Activated CD8-positive, alpha-beta memory T cell treated with anti-CD3 and anti-CD28 coated beads, Interleukin-2, amount 50 U/mL, for 48 hours (primary cell): ENCODE data around the gene S100A5.
"Not testable (repeated sequence)": the region's sequence is repeated elsewhere in the genome, so short reads cannot be mapped to it uniquely, and the experiment has no call there.

Source experiments
- DNase-seq: peaks from one replicate; pipeline ENCODE4 v3.0.0-alpha.2; 2020

S100A5 gene

GRCh38 chr1:153532769-153533599 is 7.8 kb downstream of the S100A5 start:
- peak; percentile 92 for DNase-seq

DNA sequence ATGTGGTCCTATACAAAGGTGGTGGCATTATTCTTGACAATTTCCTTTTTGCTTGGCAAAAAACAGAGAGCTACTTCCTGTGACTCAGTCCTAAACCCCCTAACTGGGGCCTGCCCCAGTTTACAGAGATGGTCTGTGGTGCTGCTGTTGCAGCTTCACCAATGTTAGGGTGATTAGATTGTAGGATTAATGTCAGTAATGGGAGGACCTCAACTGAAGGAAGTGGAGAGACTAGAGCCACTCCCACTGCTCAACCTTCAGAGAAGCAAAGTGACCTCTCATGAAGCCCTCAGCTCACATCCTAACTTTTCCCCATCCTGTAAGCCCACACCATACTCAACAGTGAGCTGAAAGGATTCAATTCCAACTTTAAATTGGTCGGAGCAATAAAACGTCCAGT is 8.6 kb downstream of the S100A5 start:
- DNase-seq = no peak

GRCh38 chr1:153531638-153532037 is 9.1 kb downstream of the S100A5 start:
- DNase-seq = no peak

DNA sequence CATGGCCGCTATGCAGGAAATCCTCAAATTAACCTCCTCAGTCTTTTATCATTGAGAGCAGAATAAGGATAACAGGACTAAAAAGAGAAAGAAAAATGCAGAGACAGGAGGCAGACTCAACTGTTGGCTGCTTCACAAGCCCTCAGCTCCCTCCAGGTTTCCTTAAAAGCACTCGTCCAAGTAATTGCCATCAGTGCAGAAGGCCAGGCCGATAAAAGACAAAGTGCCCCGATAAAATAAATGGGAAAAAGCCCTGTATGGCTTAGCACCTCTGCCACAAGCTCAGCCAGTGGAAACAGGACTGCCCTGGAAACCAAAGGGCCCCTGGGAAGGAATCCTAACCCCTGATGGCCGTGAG is 13.1 kb downstream of the S100A5 start:
- no peak for DNase-seq

- no peak for DNase-seq
Observed at GRCh38 chr1:153527023-153527682, 13.6 kb downstream of the S100A5 start.

GRCh38 chr1:153526132-153526543 is 14.6 kb downstream of the S100A5 start:
- no peak for DNase-seq

- no peak for DNase-seq
Observed at GRCh38 chr1:153525088-153525728, 15.5 kb downstream of the S100A5 start.

DNA sequence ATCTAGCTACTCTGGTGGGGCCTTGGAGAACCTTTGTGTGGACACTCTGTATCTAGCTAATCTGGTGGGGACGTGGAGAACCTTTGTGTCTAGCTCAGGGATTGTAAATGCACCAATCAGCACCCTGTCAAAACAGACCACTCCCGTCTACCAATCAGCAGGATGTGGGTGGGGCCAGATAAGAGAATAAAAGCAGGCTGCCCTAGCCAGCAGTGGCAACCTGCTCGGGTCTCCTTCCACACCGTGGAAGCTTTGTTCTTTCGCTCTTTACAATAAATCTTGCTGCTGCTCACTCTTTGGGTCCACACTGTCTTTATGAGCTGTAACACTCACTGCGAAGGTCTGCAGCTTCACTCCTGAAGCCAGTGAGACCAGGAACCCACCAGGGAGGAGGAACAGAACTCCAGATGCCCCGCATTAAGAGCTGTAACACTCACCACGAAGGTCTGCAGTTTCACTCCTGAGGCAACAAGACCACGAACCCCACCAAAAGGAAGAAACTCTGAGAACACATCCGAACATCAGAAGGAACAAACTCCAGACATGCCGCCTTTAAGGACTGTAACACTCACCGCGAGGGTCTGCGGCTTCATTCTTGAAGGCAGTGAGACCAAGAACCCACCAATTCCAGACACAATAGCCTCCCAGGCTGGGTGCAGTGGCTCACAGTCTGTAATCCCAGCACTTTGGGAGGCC is 18.2 kb downstream of the S100A5 start:
- not testable (repeated sequence) for DNase-seq

- DNase-seq = not testable (repeated sequence)
Observed at GRCh38 chr1:153521808-153522207, 18.9 kb downstream of the S100A5 start.

DNA sequence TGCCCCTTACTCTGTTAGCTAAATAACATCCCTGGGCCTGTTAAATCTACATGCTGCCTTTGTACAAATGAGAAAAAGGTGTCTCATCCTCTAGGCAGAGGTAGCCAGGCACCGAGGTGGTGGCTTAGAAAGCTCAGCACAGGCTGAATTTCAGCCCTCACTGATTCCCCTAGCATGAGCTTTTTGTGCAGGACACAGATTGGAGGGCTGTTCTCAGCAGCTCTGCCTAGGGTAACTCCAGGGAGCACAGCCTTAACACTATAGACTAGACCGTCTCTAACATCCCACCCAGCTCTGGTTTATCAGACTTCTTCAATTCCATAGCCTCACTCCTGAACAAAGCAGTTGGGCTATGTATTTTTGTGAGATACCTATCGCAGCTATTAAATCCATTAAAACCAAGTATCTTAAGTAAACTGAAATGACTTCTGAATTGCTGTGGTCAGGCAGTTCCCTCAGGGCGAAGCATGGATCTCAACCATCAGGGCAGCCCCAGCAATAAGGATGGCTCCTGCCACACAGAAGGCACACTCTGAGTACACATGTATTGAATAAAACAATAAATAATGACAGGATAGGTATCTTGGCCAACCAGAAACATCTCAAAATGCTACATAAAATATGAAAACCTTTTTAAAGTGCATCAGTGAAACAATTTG is 19.8 kb downstream of the S100A5 start:
- peak; percentile 44 for DNase-seq

DNA sequence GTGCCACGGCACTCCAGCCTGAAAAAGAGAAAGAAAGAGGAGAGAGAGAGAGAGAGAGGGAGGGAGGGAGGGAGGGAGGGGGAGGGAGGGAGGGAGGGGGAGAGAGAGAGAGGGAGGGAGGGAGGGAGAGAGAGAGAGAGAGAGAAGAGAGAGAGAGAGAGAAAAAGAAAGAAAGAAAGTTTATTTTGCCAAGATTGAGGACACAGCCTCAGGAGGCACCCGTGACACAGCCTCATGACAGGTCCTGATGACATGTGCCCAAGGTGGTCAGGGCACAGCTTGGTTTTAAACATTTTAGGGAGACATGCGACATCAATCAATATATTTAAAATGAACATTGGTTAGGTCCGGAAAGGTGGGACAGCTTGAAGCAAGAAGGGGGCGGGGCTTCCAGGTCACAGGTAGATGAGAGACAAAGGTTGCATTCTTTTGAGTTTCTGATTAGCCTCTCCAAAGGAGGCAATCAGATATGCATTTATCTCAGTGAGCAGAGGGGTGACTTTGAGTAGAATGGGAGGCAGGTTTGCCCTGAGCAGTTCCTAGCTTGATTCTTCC is 20.5 kb downstream of the S100A5 start:
- peak; percentile 29 for DNase-seq

- DNase-seq = no peak
Observed at GRCh38 chr1:153519242-153519641, 21.5 kb downstream of the S100A5 start.

GRCh38 chr1:153515504-153516394 is 25.0 kb downstream of the S100A5 start:
- peak; percentile 35 for DNase-seq

DNA sequence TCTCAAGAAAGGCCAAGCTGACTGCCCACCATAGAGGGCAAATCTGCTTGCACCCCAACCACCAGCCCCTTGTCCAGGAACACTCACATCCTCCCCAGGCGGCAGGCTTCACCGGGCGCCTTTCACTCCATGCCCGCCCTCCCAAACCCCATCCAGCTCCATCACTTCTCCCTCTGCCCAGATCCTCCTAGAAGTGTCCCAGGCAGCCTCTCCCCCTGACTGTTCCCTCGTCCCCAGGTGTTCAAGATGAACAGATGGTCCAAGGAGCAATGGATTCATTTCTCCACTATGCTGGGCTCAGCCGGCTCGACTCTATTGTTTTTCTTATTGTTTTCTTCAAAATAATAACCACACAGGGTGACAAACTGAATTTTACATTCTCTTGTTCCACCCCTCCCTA is 27.1 kb downstream of the S100A5 start:
- DNase-seq = no peak

GRCh38 chr1:153513023-153513422 is 27.7 kb downstream of the S100A5 start:
- DNase-seq = no peak

- peak; percentile 89 for DNase-seq
Observed at GRCh38 chr1:153510984-153511410, 29.7 kb downstream of the S100A5 start.

GRCh38 chr1:153509729-153510354 is 30.9 kb downstream of the S100A5 start:
- DNase-seq = peak; percentile 86

GRCh38 chr1:153509036-153509435 is 31.7 kb downstream of the S100A5 start:
- no peak for DNase-seq

GRCh38 chr1:153507926-153508583 is 32.7 kb downstream of the S100A5 start:
- DNase-seq = no peak

- no peak for DNase-seq
Observed at GRCh38 chr1:153506831-153507413, 33.8 kb downstream of the S100A5 start.
